T-helper 2 cell treated with Interferon-gamma antibody and Interleukin-4, amounts not matched to agents 100 ng/mL and 5 ng/mL, for 36 hours (primary cell): ENCODE results near the gene COQ5. TPM values are rescaled to one million over a fixed set of nuclear protein-coding genes. Genes with fewer than 3 reads are reported as not detected.

ENCODE experiments used
- intact Hi-C: fragments of 100-400 bp; cut with micrococcal nuclease; formaldehyde crosslinking; loops from one replicate; pipeline ENCODE4 v1.15.1; 2023
- total RNA-seq: library from RNA; stranded (reverse); gene quantifications from 2 replicates; pipeline ENCODE4 v1.2.3, GENCODE V29; 2022

The COQ5 gene, protein sequence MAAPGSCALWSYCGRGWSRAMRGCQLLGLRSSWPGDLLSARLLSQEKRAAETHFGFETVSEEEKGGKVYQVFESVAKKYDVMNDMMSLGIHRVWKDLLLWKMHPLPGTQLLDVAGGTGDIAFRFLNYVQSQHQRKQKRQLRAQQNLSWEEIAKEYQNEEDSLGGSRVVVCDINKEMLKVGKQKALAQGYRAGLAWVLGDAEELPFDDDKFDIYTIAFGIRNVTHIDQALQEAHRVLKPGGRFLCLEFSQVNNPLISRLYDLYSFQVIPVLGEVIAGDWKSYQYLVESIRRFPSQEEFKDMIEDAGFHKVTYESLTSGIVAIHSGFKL
- total RNA-seq: 28.7 and 31.0 TPM in 2 replicates

GRCh38 chr12:120528861-120529525, at the start of gene COQ5:
Gene COQ5 (minus strand): TSS chr12:120529158. CDS start chr12:120529141, 17 bp downstream.
- intact Hi-C loops: loop anchor here (1.0 to 2.0 kb wide), 4 partner anchors 32 to 158 kb away; partner anchors contain the start of genes COX6A1, DYNLL1, MLEC and SRSF9

- intact Hi-C loops: no loop called here
Measured at GRCh38 chr12:120574106-120574505, 45.1 kb upstream of the COQ5 start.

GRCh38 chr12:120573560-120573959, 44.6 kb upstream of the COQ5 start:
- intact Hi-C loops: no loop called here

DNA sequence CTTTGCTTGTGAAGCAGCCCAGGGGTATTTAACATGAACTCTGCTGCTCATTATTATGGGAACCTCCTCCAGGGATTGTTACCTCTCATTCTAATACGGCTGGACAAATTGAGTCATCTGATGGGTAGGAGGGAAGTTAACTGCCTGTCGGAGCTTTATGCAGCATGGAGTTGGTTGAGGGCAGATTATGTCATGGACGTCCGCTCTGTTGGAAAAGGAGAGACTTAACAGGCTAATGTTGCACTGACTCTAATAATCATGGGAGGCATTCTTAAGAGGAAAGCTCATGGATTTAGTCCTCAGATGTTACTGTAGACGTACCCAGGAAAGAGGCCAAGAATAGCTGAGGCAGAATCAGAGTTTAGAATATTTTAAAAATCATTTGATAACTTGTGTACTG, 42.3 kb upstream of the COQ5 start:
- intact Hi-C loops: no loop called here

- intact Hi-C loops: no loop called here
Measured at GRCh38 chr12:120563495-120563894, 34.5 kb upstream of the COQ5 start.

GRCh38 chr12:120562906-120563305, 33.9 kb upstream of the COQ5 start:
- intact Hi-C loops: no loop called here

DNA sequence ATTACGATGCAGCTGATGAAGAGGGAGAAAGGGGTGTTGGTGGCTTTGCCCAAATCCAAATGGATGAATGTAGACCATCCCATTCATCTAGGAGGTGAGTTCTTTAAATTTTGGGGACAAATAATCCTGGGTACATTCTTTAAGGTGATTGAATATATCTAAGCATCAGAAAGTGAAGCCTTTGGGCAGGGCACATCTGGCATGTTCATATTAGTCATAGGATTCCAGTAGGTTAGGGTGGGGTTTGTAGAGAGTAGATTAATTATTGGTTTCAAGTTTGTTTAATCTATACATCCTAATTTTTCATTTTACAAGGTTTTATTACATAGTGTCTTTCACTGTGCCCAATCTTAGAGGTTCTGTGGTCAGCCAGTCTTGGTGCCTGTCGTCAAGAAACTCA, 28.6 kb upstream of the COQ5 start:
- intact Hi-C loops: no loop called here

- intact Hi-C loops: no loop called here
Measured at GRCh38 chr12:120554678-120555077, 25.7 kb upstream of the COQ5 start.

DNA sequence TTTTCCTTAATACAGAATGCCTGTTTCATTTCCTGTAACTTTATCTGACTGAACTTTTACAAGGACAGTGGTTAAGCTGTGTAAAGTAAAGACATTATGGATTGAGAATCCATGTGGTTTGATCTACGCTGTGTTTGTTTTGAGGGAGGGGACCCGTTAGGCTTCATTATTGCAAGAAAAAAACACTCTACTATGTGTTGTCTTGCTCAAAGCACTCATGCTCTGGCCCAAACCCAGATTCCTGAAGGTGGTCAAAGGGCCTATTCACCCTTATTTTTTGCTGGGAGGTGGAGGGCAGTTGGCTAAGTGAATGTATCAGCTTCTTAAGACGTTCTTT, 17.1 kb upstream of the COQ5 start:
- intact Hi-C loops: no loop called here

- intact Hi-C loops: no loop called here
Measured at GRCh38 chr12:120544691-120545090, 15.7 kb upstream of the COQ5 start.

GRCh38 chr12:120542166-120542565, 13.2 kb upstream of the COQ5 start:
- intact Hi-C loops: no loop called here

DNA sequence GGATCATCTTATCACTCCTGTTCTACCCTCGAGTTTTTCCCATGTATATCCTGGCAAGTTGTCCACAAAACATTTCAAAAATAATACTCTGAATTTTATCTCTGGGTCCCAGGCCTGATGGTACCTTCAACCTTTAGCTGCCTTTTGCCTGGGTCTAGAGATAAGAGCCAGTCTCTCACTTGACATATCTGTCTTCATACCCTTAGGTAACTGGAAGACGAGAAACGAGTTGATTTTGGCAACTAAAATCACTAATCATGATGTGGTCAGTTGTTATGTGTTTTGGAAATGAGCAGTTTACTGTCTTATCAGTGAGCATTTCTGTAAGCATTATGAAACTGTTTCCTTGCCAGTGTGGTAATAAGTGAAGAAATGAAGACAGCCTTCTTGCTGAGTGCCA, 11.5 kb upstream of the COQ5 start:
- intact Hi-C loops: no loop called here

GRCh38 chr12:120539303-120539702, 10.3 kb upstream of the COQ5 start:
- intact Hi-C loops: loop anchor here (5.0 kb wide), 1 partner anchor 43 kb away; the partner anchor contains the start of gene POP5

DNA sequence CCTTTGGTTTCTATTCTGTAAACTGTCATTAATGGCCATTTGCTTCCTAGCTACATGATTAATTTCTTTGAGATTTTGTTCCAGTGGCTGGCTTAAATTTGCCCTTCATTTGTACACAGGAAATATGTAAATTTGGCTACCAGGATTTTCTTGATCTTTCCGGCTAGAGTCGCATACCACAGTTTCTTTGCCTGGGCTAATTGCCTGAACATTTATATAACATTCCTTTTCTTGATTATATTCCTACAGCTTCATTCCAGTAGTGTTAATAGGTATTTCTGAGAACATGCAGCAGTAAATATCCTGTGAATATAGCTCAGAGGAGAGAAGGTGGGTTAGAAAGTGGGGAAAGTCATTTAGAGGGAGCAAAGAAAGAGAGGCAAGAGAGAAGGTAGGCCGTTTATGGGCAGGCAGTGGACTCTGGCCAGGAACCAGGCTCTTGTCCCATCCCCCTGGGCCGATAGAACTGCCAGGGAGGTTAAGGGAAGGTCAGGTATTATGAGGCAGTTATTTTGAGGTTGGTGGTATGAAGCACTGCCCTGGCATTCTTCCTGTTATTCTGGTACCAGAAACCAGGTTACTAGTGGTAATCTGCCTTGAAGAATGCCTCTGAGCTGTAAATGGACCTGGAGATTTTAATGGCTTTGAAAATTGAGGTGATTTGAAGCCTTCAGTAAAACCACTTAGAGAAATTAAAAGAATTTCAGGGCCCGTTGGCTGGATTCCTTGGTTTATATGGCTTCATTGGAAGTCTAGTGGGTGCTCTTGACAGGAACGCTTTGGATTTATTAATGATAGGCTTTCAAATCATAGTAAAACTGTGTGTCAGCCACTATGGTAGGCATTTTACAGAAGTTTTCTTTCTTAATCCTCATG, 9.6 kb upstream of the COQ5 start:
- intact Hi-C loops: loop anchor here (5.0 kb wide), 1 partner anchor 44 kb away; the partner anchor contains the start of gene POP5

GRCh38 chr12:120537856-120538220, 8.9 kb upstream of the COQ5 start:
- intact Hi-C loops: loop anchor here (2.0 to 5.0 kb wide), 2 partner anchors 44 to 99 kb away; partner anchors contain the start of genes COX6A1 and POP5

- intact Hi-C loops: loop anchor here (2.0 to 5.0 kb wide), 2 partner anchors 46 to 97 kb away; partner anchors contain the start of genes COX6A1 and POP5
Measured at GRCh38 chr12:120536064-120536791, 7.3 kb upstream of the COQ5 start.

GRCh38 chr12:120534703-120535655, 6.0 kb upstream of the COQ5 start:
- intact Hi-C loops: loop anchor here (5.0 kb wide), 1 partner anchor 47 kb away; the partner anchor contains the start of gene POP5

GRCh38 chr12:120534203-120534702, 5.3 kb upstream of the COQ5 start, which contains the start of gene RNF10:
Gene RNF10 (plus strand): TSS chr12:120534356. CDS start chr12:120534812, 456 bp downstream.
- intact Hi-C loops: no loop called here

GRCh38 chr12:120532701-120533238, 3.8 kb upstream of the COQ5 start:
- intact Hi-C loops: no loop called here
